ENCODE results near the gene TSEN34. TPM values are rescaled to one million over a fixed set of nuclear protein-coding genes. Genes with fewer than 3 reads are reported as not detected.
"Not testable (repeated sequence)": the region's sequence is repeated elsewhere in the genome, so short reads cannot be mapped to it uniquely, and the experiment has no call there.

Gene TSEN34
- total RNA-seq, 1 donor from 2014 or later, result 36.1 TPM

GRCh38 chr19:54239491-54240371 is 48.6 kb downstream of the TSEN34 start:
- ATAC-seq, result peak; percentile 52

GRCh38 chr19:54240372-54241336 is 49.5 kb downstream of the TSEN34 start:
- ATAC-seq, result not testable (repeated sequence)

GRCh38 chr19:54242234-54242633 is 51.1 kb downstream of the TSEN34 start:
- ATAC-seq, result not testable (repeated sequence)

GRCh38 chr19:54242646-54243045 is 51.5 kb downstream of the TSEN34 start, which contains the start of gene LILRA6:
LILRA6 (minus strand) TSS chr19:54242790.
- ATAC-seq, result not testable (repeated sequence)

- not testable (repeated sequence) for ATAC-seq
Observed at GRCh38 chr19:54243809-54244208, 52.7 kb downstream of the TSEN34 start.

Other genes with a start within 250 kb of the TSEN34 start
- gene CACNG8, start 228.4 kb upstream of the TSEN34 start, total RNA-seq, result not detected
- gene CACNG6, start 199.7 kb upstream of the TSEN34 start, total RNA-seq, result not detected
- not detected for gene VSTM1, start 127.4 kb upstream of the TSEN34 start, total RNA-seq
- gene TARM1, start 109.9 kb upstream of the TSEN34 start, total RNA-seq, result not detected
- gene OSCAR, start 90.5 kb upstream of the TSEN34 start, total RNA-seq, result 0.40 TPM
- gene NDUFA3, start 88.5 kb upstream of the TSEN34 start, total RNA-seq, result 104 TPM
- gene TFPT, start 75.7 kb upstream of the TSEN34 start, total RNA-seq, result 8.8 TPM
- gene PRPF31, start 75.6 kb upstream of the TSEN34 start, total RNA-seq, result 34.3 TPM
- 31.7 TPM for gene CNOT3, start 53.5 kb upstream of the TSEN34 start, total RNA-seq
- 3.7 TPM for gene LENG1, start 31.6 kb upstream of the TSEN34 start, total RNA-seq
- gene TMC4, start 18.1 kb upstream of the TSEN34 start, total RNA-seq, result 36.5 TPM
- 36.7 TPM for gene MBOAT7, start 1.7 kb upstream of the TSEN34 start, total RNA-seq
- gene RPS9, start 9.6 kb downstream of the TSEN34 start, total RNA-seq, result 1,727 TPM
- 0.72 TPM for gene LILRB3, start 31.7 kb downstream of the TSEN34 start, total RNA-seq
- not detected for gene LILRA6, start 51.5 kb downstream of the TSEN34 start, total RNA-seq
- gene LILRB5, start 66.0 kb downstream of the TSEN34 start, total RNA-seq, result 0.32 TPM
- 0.84 TPM for gene LILRB2, start 89.8 kb downstream of the TSEN34 start, total RNA-seq
- 0.64 TPM for gene LILRA5, start 121.9 kb downstream of the TSEN34 start, total RNA-seq
- not detected for gene LILRA4, start 147.9 kb downstream of the TSEN34 start, total RNA-seq
- 1.5 TPM for gene LAIR1, start 173.6 kb downstream of the TSEN34 start, total RNA-seq
- 0.44 TPM for gene TTYH1, start 224.2 kb downstream of the TSEN34 start, total RNA-seq